Neuronal stem cell (in vitro differentiated cells): ENCODE results near the gene ZNF385C.
"Not testable (repeated sequence)": the region's sequence is repeated elsewhere in the genome, so short reads cannot be mapped to it uniquely, and the experiment has no call there.

Experiments used
- DNase-seq: peaks from one replicate; pipeline ENCODE4 v3.0.0-alpha.2; 2013; ENCODE audit warnings: low spot score
- H2AFZ ChIP-seq: one replicate; pipeline ENCODE4 v1.6.1; 2013; ENCODE audit warnings: mild to moderate bottlenecking, low read length, inconsistent platforms
- H2AK5ac ChIP-seq: 2 replicates; pipeline ENCODE4 v1.6.1; 2013; ENCODE audit warnings: low read depth, mild to moderate bottlenecking, inconsistent platforms, low read length, moderate library complexity, mixed read lengths
- H2BK120ac ChIP-seq: 2 replicates; pipeline ENCODE4 v1.6.1; 2013; ENCODE audit warnings: low read depth, mild to moderate bottlenecking, inconsistent platforms, low read length, moderate library complexity, mixed read lengths
- H2BK12ac ChIP-seq: one replicate; pipeline ENCODE4 v1.6.1; 2013; ENCODE audit warnings: low read length, inconsistent platforms
- H2BK15ac ChIP-seq: 2 replicates; pipeline ENCODE4 v1.6.1; 2013; ENCODE audit warnings: mild to moderate bottlenecking, low read length, inconsistent platforms, mixed read lengths
- H2BK5ac ChIP-seq: one replicate; pipeline ENCODE4 v1.6.1; 2013; ENCODE audit warnings: inconsistent platforms, mild to moderate bottlenecking, low read length, moderate library complexity
- H3K14ac ChIP-seq: one replicate; pipeline ENCODE4 v1.6.1; 2013; ENCODE audit warnings: low read length, inconsistent platforms
- H3K18ac ChIP-seq: 2 replicates; pipeline ENCODE4 v1.6.1; 2013; ENCODE audit warnings: low read length, inconsistent platforms
- H3K23ac ChIP-seq: 2 replicates; pipeline ENCODE4 v1.6.1; 2013; ENCODE audit warnings: low read depth, mild to moderate bottlenecking, mixed read lengths, low read length, inconsistent platforms; ENCODE audit not compliant: poor library complexity
- H3K27ac ChIP-seq: replicated peaks from 3 replicates; pipeline ENCODE4 v1.5.1; 2013; ENCODE audit warnings: low read length, inconsistent platforms
- H3K27me3 ChIP-seq, 3 experiments: 2 replicates each; pipeline ENCODE4 v1.6.1; 2013; ENCODE audit warnings: low read length in 3 of 3, mild to moderate bottlenecking in 2 of 3, inconsistent platforms in 1 of 3, low read depth in 1 of 3, mixed read lengths in 1 of 3, moderate library complexity in 1 of 3; ENCODE audit not compliant: control insufficient read depth in 3 of 3, insufficient read depth in 3 of 3
- H3K36me3 ChIP-seq, 2 donors: replicated peaks in 1 of 2; 2 replicates each; pipeline ENCODE4 v1.6.1; 2013; ENCODE audit warnings: low read length in 2 of 2; ENCODE audit not compliant: control insufficient read depth in 2 of 2, insufficient read depth in 2 of 2
- H3K4ac ChIP-seq: 2 replicates; pipeline ENCODE4 v1.6.1; 2013; ENCODE audit warnings: inconsistent platforms, mild to moderate bottlenecking, low read length, moderate library complexity
- H3K4me1 ChIP-seq, 2 donors: 1 replicate in 1 of 2; 2 replicates in 1 of 2; pipeline ENCODE4 v1.6.1; 2013; ENCODE audit warnings: low read length in 2 of 2, low read depth in 1 of 2; ENCODE audit not compliant: control insufficient read depth in 2 of 2, insufficient read depth in 1 of 2
- H3K4me2 ChIP-seq: one replicate; pipeline ENCODE4 v1.6.1; 2013; ENCODE audit warnings: mild to moderate bottlenecking, low read length, inconsistent platforms; ENCODE audit not compliant: insufficient read depth, poor library complexity, severe bottlenecking
- H3K4me3 ChIP-seq, 2 donors: 2 replicates each; pipeline ENCODE4 v1.5.1; 2013; ENCODE audit warnings: low read length in 2 of 2, mild to moderate bottlenecking in 2 of 2, inconsistent platforms in 1 of 2, moderate library complexity in 1 of 2
- H3K79me1 ChIP-seq: one replicate; pipeline ENCODE4 v1.6.1; 2013; ENCODE audit warnings: low read depth, mild to moderate bottlenecking, inconsistent platforms, low read length, moderate library complexity
- H3K9ac ChIP-seq: one replicate; pipeline ENCODE4 v1.6.1; 2013; ENCODE audit warnings: mild to moderate bottlenecking, low read depth, low read length, inconsistent platforms; ENCODE audit not compliant: poor library complexity
- H3K9me3 ChIP-seq, 2 donors: replicated peaks in 1 of 2; 2 replicates each; pipeline versions ENCODE3 to v1.6.1; 2013; ENCODE audit warnings: low read length in 2 of 2, mild to moderate bottlenecking in 2 of 2, inconsistent platforms in 1 of 2, low read depth in 1 of 2, mixed read lengths in 1 of 2, moderate library complexity in 1 of 2; ENCODE audit not compliant: control insufficient read depth in 2 of 2, insufficient read depth in 1 of 2
- H4K8ac ChIP-seq: one replicate; pipeline ENCODE4 v1.6.1; 2013; ENCODE audit warnings: low read depth, mild to moderate bottlenecking, inconsistent platforms, low read length, moderate library complexity
- H4K91ac ChIP-seq: one replicate; pipeline ENCODE4 v1.6.1; 2013; ENCODE audit warnings: low read length, low read depth, mild to moderate bottlenecking, inconsistent platforms; ENCODE audit not compliant: poor library complexity
- WGBS, 2 donors: extraction: QIAGEN DNeasy Blood & Tissue Kit; methylation state at CpG; one replicate each; pipeline ENCODE4 v1.1.7; 2013; ENCODE audit warnings: missing lambda C conversion rate in 2 of 2, mixed read lengths in 1 of 2; ENCODE audit not compliant: insufficient read length in 2 of 2, insufficient replicate concordance in 1 of 2; ENCODE audit errors: extremely low coverage in 2 of 2; 5-methylcytosine and 5-hydroxymethylcytosine counted together

The ZNF385C gene

DNA sequence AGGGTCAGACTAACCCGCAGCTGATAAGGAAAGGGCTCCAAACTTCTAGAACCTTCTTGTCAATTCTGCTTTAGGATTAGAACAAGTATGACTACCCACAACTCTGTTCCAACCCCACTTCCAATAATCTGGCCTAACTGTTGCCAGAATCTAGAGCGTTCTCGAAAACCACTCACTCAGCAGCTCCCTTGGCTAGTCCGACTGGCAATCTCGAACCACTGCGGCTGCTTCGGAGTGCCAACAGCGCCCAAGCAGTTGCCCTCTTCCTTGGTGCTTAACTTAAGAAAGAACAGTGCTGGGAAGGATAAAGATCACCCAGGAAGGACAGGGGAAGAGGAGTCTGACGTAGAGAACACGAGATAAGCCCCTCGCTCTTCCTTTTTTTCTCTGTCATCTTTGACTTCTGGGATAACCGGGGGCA is 81.9 kb downstream of the ZNF385C start:
- Histone ChIP-seq H2AFZ (peak overlapping the region; percentile 96), H2BK15ac (no peak overlapping the region), H3K18ac (no peak overlapping the region), H3K27ac (no peak overlapping the region), H3K36me3 (peaks cover under 1 to 22% of the 10 kb centered on the region in 2 donors), H3K4me1 (peaks cover 5 to 10% of the 10 kb centered on the region in 2 donors), H3K4me2 (peak overlapping the region; percentile 84), H4K91ac (no peak overlapping the region), H3K23ac (no peak overlapping the region), H3K9ac (peak overlapping the region; percentile 71), H3K79me1 (peaks cover 12% of the 10 kb centered on the region), H3K27me3 (no peaks in the 10 kb centered on the region), H3K4ac (no peak overlapping the region), H2AK5ac (no peak overlapping the region), H2BK5ac (no peak overlapping the region), H2BK12ac (no peak overlapping the region), H3K14ac (no peak overlapping the region), H4K8ac (no peak overlapping the region), H2BK120ac (no peak overlapping the region), H3K9me3 (no peaks in the 10 kb centered on the region), H3K4me3 (peak overlapping the region; percentile 90 to 92)
- no peak for DNase-seq
- no CpG with 5 or more reads among the region's 12 CpGs for WGBS, 2 donors

- H3K14ac ChIP-seq, H4K8ac ChIP-seq, H2BK15ac ChIP-seq, H2BK5ac ChIP-seq, H3K9ac ChIP-seq, H3K4ac ChIP-seq, H2AFZ ChIP-seq, H3K18ac ChIP-seq, H3K9me3 ChIP-seq, H4K91ac ChIP-seq, H3K4me2 ChIP-seq, H3K27ac ChIP-seq, H2AK5ac ChIP-seq, H3K4me1 ChIP-seq, H2BK12ac ChIP-seq, H2BK120ac ChIP-seq, H3K4me3 ChIP-seq, H3K27me3 ChIP-seq, H3K23ac ChIP-seq, DNase-seq: not testable (repeated sequence)
- no CpG with 5 or more reads among the region's 12 CpGs for WGBS, 2 donors
- H3K36me3 ChIP-seq = peaks cover 3 to 39% of the 10 kb centered on the region in 2 donors
- H3K79me1 ChIP-seq = peaks cover 13% of the 10 kb centered on the region
Observed at GRCh38 chr17:42013740-42014139, 84.5 kb downstream of the ZNF385C start.

- not testable (repeated sequence) for H3K27me3 ChIP-seq, H2AK5ac ChIP-seq, H3K4me1 ChIP-seq, H2BK120ac ChIP-seq, H3K4me3 ChIP-seq, H3K9ac ChIP-seq, H2BK5ac ChIP-seq, H3K4ac ChIP-seq, H4K91ac ChIP-seq, H3K4me2 ChIP-seq, H3K18ac ChIP-seq, H3K27ac ChIP-seq, H3K23ac ChIP-seq, H3K14ac ChIP-seq, DNase-seq, H2BK15ac ChIP-seq, H2BK12ac ChIP-seq, H4K8ac ChIP-seq, H2AFZ ChIP-seq, H3K9me3 ChIP-seq
- WGBS, 2 donors = no CpG with 5 or more reads among the region's 4 CpGs
- Histone ChIP-seq H3K79me1 (peaks cover 11% of the 10 kb centered on the region), H3K36me3 (peaks cover 3 to 43% of the 10 kb centered on the region in 2 donors)
Observed at GRCh38 chr17:42012363-42012762, 85.9 kb downstream of the ZNF385C start.

DNA sequence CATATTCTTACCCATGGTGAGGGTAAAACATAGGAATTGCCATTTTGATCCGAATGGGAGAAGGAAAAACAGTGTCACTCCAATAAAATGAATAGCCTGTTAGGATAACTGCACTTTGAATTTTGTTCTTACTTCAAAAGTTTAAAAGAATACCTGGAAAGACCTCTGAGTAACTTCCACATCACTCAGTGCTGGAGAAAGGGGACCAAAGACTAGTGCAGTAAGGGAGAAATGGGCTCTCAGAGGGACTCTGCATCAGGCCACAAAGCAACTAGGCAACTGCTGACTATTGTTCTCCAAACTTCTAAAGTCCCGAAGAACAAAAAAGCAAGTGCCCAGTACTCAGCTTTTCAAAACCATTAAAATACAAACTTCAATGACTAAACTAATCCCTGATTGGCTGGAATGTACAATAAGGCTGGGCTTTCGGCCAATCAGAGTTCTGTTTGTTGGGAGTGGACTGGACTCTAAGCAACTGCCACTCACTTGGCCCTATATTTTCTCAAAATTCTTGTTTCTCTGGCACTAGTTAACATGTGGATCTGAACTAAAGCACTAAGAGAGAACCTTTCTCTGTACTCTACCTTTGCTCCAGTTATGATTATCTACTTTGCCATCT is 87.3 kb downstream of the ZNF385C start:
- H3K4me3 ChIP-seq = no peak overlapping the region
- H3K18ac ChIP-seq = no peak overlapping the region
- no peak overlapping the region for H4K91ac ChIP-seq
- H3K14ac ChIP-seq = no peak overlapping the region
- no peak overlapping the region for H2BK12ac ChIP-seq
- no peak for DNase-seq
- no peak overlapping the region for H3K27ac ChIP-seq
- no peak overlapping the region for H4K8ac ChIP-seq
- H3K36me3 ChIP-seq = peaks cover 3 to 47% of the 10 kb centered on the region in 2 donors
- no peaks in the 10 kb centered on the region for H3K9me3 ChIP-seq
- H3K79me1 ChIP-seq = peaks cover 6% of the 10 kb centered on the region
- no peak overlapping the region for H2BK5ac ChIP-seq
- H3K23ac ChIP-seq = no peak overlapping the region
- H2BK120ac ChIP-seq = no peak overlapping the region
- no peak overlapping the region for H3K9ac ChIP-seq
- peaks cover 1 to 3% of the 10 kb centered on the region in 2 donors for H3K4me1 ChIP-seq
- no peak overlapping the region for H3K4ac ChIP-seq
- H2BK15ac ChIP-seq = no peak overlapping the region
- H2AFZ ChIP-seq = no peak overlapping the region
- no peak overlapping the region for H3K4me2 ChIP-seq
- no CpG with 5 or more reads among the region's 3 CpGs for WGBS, 2 donors
- no peaks in the 10 kb centered on the region for H3K27me3 ChIP-seq
- H2AK5ac ChIP-seq = no peak overlapping the region
